Measurements from ENCODE around the gene ZNF81. TPM values are rescaled to one million over a fixed set of nuclear protein-coding genes. Genes with fewer than 3 reads are reported as not detected.
"Not testable (repeated sequence)": the region's sequence is repeated elsewhere in the genome, so short reads cannot be mapped to it uniquely, and the experiment has no call there.

The ZNF81 gene
- total RNA-seq, 1 donor from 2014 or later: 5.0 TPM

DNA sequence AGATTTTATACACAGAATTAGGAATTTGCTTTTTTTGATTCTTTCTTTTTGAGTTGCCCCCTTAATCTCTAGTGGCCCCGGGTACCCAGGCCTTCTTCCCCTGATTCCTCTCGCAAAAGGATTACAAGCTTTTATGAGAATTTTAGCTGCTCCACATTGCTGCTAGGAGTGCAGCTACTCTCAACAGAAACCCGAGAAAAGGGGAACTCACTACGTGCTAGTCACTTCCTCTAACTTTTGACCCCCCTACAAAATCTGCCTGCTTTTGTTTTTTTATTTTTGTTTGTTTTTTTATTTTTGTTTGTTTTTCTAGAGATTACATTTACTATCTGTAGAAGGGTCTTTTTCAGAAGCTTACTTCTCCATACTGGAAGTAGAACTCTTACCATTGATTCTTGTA is 64.1 kb downstream of the ZNF81 start:
- intact Hi-C loops (cut with DNase I): no loop called here
- no peak for ATAC-seq
- DNase-seq (ENCODE audit: missing footprints): no peak

GRCh38 chrX:47902161-47902560 is 65.5 kb downstream of the ZNF81 start:
- intact Hi-C loops (cut with DNase I): no loop called here
- ATAC-seq: no peak
- DNase-seq (ENCODE audit: missing footprints): no peak

DNA sequence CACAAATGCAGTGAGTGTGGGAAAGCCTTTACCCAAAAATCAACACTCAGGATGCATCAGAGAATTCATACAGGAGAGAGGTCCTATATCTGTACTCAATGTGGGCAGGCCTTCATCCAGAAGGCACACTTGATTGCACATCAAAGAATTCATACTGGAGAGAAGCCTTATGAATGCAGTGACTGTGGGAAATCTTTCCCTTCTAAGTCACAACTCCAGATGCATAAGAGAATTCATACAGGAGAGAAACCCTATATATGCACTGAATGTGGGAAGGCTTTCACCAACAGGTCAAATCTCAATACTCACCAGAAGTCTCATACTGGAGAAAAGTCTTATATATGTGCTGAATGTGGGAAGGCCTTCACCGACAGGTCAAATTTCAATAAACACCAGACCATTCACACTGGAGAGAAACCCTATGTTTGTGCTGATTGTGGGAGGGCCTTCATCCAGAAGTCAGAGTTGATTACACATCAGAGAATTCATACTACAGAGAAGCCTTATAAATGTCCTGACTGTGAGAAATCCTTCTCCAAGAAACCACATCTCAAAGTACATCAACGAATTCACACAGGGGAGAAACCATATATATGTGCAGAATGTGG is 79.3 kb downstream of the ZNF81 start:
- DNase-seq (ENCODE audit: missing footprints) (no peak), ATAC-seq (no peak)
- intact Hi-C loops (cut with DNase I): no loop called here

- intact Hi-C loops (cut with DNase I): no loop called here
- ATAC-seq: no peak
- DNase-seq (ENCODE audit: missing footprints): no peak
Measured at GRCh38 chrX:47918274-47918673, 81.6 kb downstream of the ZNF81 start.

- DNase-seq (ENCODE audit: missing footprints): no peak
- no peak for ATAC-seq
- intact Hi-C loops (cut with DNase I): no loop called here
Measured at GRCh38 chrX:47927212-47927611, 90.5 kb downstream of the ZNF81 start.

DNA sequence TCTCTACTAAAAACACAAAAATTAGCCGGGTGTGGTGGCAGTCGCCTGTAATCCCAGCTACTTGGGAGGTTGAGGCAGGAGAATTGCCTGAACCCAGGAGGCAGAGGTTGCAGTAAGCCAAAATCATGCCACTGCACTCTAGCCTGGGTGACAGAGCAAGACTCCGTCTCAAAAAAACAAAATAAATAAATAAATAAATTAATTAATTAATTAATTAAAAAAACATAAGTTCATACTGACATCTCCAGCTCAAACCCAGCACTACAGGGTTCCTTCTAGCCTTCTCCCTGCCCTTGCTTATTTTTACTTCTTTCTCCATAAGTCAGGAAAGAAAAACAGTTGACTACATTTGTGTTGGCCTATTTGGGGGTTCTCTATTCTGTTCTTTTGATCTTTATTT is 95.3 kb downstream of the ZNF81 start:
- DNase-seq (ENCODE audit: missing footprints); ATAC-seq; intact Hi-C loops (cut with DNase I): not testable (repeated sequence)

- intact Hi-C loops (cut with DNase I): no loop called here
- ATAC-seq (no peak), DNase-seq (ENCODE audit: missing footprints) (no peak)
Measured at GRCh38 chrX:47933946-47934345, 97.2 kb downstream of the ZNF81 start.

- intact Hi-C loops (cut with DNase I): no loop called here
- DNase-seq (ENCODE audit: missing footprints) (no peak), ATAC-seq (no peak)
Measured at GRCh38 chrX:47936224-47936939, 99.7 kb downstream of the ZNF81 start.

DNA sequence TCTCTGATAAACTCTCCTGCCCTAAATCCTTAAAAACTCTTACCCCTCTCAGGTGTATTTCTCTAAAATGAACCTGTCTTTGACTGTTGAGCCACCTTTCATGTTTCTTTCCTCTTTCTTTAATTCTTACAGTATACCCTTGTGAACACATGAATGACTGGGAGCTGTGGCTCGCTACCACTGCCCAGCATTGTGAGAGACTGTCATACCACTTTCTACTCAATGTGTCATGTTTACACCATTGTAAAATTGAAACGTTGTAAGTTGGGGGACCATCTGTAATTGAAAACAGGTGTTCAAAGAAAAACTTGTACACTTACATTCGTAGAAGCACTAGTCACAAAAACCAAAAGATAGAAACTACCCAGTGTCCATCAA is 100.2 kb downstream of the ZNF81 start:
- no peak for DNase-seq (ENCODE audit: missing footprints)
- no peak for ATAC-seq
- intact Hi-C loops (cut with DNase I): no loop called here

GRCh38 chrX:47940448-47940847 is 103.7 kb downstream of the ZNF81 start:
- DNase-seq (ENCODE audit: missing footprints) (no peak), ATAC-seq (no peak)
- intact Hi-C loops (cut with DNase I): no loop called here

DNA sequence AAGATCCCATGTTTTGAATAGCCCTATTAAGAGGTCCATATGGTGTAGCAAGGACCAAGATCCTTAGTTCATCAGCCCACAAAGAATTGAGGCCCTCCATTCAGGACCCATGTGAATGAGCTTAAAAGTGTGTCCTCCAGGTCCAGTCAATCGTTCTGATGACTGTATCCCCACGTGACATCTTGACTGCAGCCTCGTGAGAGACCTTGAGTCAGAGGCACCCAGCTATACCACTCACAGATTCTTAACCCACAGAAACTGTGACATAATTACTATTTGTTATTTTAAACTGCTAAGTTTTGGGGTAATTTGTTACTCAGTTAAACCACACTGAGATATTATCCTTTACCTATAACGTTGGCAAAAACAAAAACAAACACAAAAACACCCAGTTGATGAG is 104.7 kb downstream of the ZNF81 start:
- DNase-seq (ENCODE audit: missing footprints) (no peak), ATAC-seq (no peak)
- intact Hi-C loops (cut with DNase I): no loop called here

GRCh38 chrX:47955295-47955694 is 118.6 kb downstream of the ZNF81 start:
- intact Hi-C loops (cut with DNase I); DNase-seq (ENCODE audit: missing footprints); ATAC-seq: not testable (repeated sequence)

DNA sequence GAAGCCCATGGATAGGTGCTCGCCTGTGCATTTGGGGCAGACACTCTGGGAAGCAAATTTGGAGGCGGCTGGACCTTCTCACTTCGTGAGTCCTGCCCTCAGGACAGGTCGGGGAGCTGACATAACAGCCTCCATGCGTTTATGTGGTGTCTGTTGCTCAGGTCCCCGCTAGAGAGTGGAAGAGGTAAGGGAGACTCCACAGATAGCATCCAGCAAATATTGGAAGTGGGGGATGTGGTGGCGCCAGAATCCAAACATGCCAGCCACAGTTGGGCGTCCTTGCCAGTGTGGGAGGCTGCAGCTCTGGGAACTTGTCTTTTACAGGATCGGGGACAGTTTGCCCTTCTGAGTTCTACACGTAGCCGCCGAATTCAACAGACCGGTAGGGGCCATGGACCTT is 119.3 kb downstream of the ZNF81 start:
- DNase-seq (ENCODE audit: missing footprints) (no peak), ATAC-seq (no peak)
- intact Hi-C loops (cut with DNase I): no loop called here

DNA sequence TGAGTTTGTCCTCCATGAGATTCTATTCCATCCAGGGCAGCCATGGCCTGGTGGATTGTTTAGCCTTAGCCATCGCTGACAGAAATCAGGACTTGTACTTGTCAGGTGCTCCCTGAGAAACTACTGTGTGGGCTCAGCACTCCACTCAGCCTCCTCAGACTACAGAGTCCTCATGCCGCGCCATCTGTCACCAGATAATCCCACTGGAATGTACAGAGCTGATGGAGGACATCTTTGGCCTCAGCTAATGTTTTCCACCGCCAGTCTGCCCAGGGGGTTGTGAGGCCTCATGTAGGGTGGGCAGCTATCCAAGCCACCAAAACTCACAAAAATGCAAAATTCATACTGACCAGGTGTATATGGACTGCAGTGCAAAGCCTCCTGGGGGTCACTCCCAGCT is 121.5 kb downstream of the ZNF81 start:
- DNase-seq (ENCODE audit: missing footprints); ATAC-seq; intact Hi-C loops (cut with DNase I): not testable (repeated sequence)

- ATAC-seq (no peak), DNase-seq (ENCODE audit: missing footprints) (no peak)
- intact Hi-C loops (cut with DNase I): no loop called here
Measured at GRCh38 chrX:47958761-47959342, 122.2 kb downstream of the ZNF81 start.

DNA sequence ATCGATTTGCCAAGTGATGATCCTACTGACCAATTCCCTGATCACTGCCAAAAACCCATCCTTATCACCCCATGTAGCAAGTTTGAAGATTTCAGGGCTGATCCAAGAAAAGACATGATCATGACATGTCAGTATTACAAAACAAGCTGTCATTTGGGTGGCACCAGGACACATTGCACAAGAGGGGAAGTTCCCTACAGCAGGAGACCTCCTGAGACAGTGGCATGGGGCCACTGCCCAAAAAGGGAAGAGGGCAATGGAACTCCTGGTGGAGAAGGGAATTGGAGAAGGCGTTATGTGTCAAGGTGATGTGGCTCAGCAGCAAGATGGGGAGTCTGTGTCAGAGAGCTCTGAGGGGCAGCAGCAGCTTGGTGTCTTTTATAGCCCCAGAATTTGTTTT is 123.7 kb downstream of the ZNF81 start:
- no peak for ATAC-seq
- intact Hi-C loops (cut with DNase I): no loop called here
- no peak for DNase-seq (ENCODE audit: missing footprints)

DNA sequence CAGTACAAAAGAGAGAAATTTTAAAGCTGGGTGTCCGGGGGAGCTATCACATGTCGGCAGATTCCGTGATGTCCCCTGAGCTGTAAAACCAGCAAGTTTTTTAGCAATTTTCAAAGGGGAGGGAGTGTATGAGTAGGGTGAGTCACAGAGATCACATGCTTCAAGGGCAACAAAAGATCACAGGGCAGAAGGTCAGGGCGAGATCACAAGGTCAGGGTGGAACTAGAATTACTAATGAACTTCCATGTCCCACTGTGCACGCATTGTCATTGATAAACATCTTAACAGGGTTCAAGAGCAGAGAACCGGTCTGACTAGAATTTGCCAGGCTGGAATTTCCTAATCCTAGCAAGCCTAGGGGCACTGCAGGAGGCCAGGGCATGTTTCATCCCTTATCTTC is 125.1 kb downstream of the ZNF81 start:
- DNase-seq (ENCODE audit: missing footprints); ATAC-seq; intact Hi-C loops (cut with DNase I): not testable (repeated sequence)

DNA sequence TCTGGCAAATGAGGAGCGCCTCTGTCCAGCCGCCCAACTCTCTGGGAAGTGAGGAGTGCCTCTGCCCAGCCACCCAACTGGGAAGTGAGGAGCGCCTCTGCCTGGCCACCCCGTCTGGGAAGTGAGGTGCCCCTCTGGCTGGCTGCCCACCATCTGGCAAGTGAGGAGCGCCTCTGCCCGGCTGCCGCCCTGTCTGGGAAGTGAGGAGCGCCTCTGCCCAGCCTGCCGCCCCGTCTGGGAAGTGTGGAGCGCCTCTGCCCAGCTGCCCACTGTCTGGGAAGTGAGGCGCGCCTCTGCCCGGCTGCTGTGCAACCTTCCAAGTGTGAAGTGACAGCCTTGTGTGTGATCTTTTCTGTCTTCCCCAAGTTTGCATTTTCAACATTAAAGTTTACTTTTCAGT is 128.8 kb downstream of the ZNF81 start:
- ATAC-seq; DNase-seq (ENCODE audit: missing footprints); intact Hi-C loops (cut with DNase I): not testable (repeated sequence)

Measured in Right ventricle myocardium inferior (tissue), 1 donor.